HG03045 (cell line): ENCODE measurements around the gene COL23A1.

Source experiments
- ATAC-seq: cut with Tn5 transposase; IDR thresholded peaks from one replicate; pipeline ENCODE4 v1.9.1; 2021; ENCODE audit warnings: mild to moderate bottlenecking, moderate library complexity; ENCODE audit not compliant: unreplicated experiment

COL23A1 gene

DNA sequence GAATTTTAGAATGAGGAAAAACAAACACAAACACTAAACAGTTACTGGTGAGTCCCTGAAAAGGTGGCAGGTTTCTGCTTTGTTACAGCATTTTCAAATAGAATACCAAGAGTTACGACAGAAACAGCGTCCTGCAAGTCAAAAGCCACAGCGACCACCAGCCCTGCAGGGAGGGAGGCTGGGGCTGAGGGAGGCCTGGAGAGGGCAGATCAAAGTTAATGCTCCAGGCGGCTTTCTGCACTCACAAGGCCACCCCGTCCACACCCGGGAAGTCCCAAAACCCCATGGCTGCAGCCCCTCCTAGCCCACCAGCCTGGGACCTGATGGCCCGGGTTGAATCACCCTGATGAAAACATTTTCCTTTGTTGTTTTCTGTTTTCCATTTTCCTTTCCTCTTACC lies 29.3 kb downstream of the COL23A1 start:
- ATAC-seq = no peak

DNA sequence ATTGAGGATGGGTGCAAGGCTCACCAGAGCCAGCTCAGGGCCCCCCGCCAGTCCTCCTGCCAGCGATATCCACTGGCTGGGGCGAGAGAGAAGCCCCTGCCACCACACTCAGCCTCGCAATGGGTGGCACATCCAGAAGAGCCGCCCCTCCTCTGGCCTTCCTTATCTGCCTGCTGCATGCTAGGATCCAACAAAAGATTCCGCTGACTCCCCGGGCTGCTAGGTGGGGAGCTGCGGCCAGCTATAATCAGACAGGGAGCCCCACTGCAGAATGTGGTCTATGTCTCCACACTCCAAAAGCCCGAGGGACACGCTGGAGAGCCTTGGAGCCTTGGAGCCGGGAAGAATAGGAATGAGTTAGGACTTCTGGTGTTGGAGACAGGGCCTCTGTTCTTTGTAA lies 32.8 kb downstream of the COL23A1 start:
- ATAC-seq = no peak

DNA sequence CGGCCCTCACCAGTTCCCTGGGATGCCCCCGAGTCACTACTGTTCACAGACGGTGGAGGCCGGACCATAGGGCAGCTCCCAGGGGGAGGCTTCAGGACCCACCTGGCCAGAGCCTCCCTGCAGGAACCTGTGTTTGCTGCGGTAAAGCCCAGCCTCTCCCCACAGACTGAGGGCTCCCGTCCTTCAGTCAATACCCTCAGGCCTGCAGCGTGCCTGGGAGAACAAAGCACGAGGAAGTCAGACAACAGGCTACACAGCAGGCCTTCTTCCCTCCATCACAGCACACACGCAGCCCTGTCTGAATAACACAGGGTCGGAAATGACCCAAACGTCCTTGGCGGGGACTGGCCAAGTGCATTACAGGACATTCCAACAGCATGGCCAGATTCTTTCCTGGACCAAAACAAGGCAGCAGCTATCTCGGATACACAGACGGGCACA lies 34.4 kb downstream of the COL23A1 start:
- no peak for ATAC-seq

GRCh38 chr5:178555005-178555404 lies 35.2 kb downstream of the COL23A1 start:
- ATAC-seq = no peak

GRCh38 chr5:178554311-178554710 lies 35.9 kb downstream of the COL23A1 start:
- no peak for ATAC-seq

DNA sequence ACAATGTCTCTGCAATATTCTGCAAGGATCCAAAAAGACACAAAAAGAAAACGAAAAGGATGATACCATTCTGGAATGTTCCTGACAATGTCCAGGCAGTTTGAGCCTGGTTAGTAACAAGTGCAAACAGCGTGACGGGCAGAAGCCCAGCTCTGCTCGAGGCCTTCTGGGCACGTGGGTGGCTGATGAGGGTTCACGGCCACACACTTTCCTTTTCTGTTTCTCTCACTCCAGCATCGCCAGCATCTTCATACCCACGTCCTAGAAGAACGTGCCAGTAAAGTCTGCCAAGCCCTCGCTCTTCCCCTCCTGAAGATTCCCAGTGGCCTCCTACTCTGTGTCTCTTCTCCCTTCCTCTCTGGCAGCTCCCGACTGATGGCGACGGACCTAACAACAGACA lies 36.7 kb downstream of the COL23A1 start:
- no peak for ATAC-seq

DNA sequence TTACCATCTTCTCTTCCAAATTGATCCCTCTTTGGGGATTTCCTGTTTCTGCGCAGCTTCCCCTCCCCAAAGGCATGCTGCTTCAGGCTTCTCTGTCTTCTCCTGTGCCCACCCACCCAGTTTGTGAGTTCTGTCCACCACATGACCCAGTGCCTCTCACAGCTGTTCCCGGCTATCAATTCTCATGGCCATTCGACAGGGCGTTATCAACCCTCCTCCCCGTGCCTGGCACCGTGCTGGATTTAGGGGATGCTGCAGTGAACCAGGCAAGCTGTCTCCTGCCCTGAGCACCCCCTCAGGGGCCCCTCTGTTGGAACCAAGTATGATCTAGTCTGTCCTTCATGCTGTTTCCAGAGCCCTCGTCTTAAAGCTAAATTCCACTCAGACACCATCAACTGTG lies 38.7 kb downstream of the COL23A1 start:
- ATAC-seq = no peak

GRCh38 chr5:178551059-178551458 lies 39.1 kb downstream of the COL23A1 start:
- no peak for ATAC-seq

GRCh38 chr5:178548746-178549145 lies 41.4 kb downstream of the COL23A1 start:
- ATAC-seq = no peak

GRCh38 chr5:178547753-178548415 lies 42.3 kb downstream of the COL23A1 start:
- no peak for ATAC-seq

- no peak for ATAC-seq
Observed at GRCh38 chr5:178547052-178547666, 43.0 kb downstream of the COL23A1 start.

GRCh38 chr5:178546675-178547033 lies 43.5 kb downstream of the COL23A1 start:
- ATAC-seq = no peak

DNA sequence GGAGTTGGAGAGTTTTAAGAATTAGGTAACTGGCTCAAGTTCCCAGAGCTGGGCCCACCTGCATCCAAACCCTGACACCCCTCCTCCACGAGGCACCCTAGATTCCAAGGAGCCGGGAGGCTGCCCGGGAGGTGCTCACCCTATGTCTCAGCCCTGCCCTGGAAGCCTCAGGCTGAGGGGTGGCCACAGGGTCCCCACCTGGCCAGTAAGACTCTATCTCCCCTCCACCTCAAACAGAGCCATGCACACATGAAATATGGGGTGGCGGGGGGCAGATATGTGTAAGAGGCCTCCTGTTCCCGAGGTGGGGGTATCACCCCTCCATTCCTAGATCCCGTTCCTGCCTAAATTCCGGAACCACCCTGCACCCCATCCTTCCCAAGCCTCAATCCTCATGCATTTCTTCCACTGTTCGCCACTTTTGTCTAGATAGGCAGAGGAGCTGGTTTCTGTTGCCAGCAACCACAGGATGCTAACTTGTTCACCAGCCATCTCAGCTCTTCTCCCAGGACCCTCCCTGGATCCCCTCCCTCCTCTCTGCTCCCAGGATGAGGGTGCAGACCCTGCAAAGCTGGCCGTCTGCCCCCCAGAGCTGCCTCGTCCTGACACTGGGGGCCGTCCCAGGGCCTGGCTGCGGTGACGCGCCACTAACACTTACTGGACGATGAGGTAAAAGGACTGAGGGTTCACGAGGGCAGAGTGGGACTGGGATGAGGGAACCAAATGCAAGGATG lies 44.1 kb downstream of the COL23A1 start:
- ATAC-seq = no peak

- no peak for ATAC-seq
Observed at GRCh38 chr5:178545176-178545575, 45.0 kb downstream of the COL23A1 start.

- ATAC-seq = no peak
Observed at GRCh38 chr5:178544166-178544834, 45.9 kb downstream of the COL23A1 start.

DNA sequence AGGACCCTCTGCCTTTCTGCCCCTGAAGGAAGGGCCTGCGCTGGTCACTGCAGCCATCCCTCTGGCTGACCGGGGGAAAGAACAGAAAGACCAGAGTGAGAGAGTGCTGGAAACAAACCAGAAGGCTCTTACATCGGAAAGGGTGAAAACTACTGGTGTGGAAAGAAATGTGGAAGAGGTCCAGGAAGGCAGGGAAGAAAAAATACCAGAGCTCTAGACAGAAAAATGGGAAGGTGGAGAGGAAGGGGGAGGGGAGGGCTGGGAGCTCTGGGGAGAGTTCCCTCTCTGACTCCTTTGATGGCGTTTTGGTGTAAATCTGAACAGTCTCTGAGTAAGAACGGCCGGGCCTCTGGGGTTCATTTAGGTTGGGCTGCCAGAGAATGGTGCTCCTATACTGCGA lies 47.7 kb downstream of the COL23A1 start:
- ATAC-seq = no peak

DNA sequence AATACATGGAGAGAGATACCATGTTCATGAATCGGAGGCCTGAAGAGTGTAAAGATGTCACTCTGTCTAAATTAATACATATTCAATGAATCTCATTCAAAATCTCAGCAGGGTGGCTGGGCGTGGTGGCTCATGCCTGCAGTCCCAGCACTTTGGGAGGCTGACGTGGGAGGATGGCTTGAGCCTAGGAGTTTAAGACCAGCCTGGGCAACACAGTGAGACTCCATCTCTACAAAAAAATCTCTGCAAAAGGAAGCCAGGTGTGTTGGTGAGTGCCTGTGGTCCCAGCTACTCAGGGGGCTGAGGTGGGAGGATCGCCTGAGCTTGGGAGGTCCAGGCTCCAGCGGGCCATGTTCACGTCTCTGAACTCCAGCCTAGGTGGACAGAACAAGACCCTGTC lies 49.7 kb downstream of the COL23A1 start:
- no peak for ATAC-seq

GRCh38 chr5:178538741-178539229 lies 51.4 kb downstream of the COL23A1 start:
- no peak for ATAC-seq

DNA sequence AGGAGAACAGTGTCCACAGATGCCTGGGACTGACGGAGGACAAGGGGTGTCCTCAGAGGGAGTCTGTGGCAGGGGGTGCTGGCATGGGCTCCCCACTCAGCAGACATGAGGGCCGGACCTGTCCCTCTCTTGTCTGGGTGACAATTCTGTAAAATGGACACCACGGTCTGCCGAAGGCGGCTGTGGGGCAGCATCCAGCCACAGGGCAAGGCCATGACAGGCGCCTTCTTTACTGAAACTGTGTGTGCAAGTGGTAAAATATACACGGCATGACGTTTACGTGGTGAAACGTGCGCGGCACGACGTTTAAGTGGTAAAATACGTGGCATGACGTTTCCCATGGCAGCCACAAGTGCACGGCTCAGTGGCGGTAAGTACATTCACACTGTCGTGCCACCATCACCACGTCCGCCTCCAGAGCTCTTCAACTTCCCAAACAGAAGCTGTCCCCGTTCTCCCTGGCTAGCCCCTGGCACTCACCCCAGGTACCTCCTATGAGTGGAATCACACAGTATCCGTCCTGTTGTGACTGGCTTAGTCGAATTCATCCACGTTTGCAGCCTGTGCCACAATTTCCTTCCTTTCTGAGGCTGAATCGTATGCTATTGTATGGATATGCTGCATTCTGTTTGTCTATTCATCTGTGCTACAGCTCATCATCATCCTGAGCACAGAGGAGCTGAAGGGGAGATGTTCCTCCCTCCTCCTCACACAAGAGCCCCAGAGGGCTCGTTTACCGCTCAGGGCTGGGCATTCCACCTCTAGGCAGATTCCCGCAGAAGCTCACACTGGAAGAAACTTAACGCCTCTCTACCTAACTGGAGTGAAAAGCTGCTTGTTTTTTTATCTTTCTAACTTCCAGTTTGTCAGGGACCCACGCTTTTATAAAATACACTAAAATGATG lies 52.5 kb downstream of the COL23A1 start:
- ATAC-seq = no peak
